ENCODE measurements around the gene ABI3BP.

GRCh38 chr3:100880845-100881244 is 112.4 kb downstream of the ABI3BP start:
- TF ChIP-seq, protein P1, sequence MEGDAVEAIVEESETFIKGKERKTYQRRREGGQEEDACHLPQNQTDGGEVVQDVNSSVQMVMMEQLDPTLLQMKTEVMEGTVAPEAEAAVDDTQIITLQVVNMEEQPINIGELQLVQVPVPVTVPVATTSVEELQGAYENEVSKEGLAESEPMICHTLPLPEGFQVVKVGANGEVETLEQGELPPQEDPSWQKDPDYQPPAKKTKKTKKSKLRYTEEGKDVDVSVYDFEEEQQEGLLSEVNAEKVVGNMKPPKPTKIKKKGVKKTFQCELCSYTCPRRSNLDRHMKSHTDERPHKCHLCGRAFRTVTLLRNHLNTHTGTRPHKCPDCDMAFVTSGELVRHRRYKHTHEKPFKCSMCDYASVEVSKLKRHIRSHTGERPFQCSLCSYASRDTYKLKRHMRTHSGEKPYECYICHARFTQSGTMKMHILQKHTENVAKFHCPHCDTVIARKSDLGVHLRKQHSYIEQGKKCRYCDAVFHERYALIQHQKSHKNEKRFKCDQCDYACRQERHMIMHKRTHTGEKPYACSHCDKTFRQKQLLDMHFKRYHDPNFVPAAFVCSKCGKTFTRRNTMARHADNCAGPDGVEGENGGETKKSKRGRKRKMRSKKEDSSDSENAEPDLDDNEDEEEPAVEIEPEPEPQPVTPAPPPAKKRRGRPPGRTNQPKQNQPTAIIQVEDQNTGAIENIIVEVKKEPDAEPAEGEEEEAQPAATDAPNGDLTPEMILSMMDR (conservative IDR thresholded peaks at IDR 0.05 in 1 of 2, IDR thresholded peaks at IDR 0.05 in 1 of 2; ENCODE audit: low read depth in 1 of 2, low read length in 2 of 2), result no peak
- TF ChIP-seq EZH2 (IDR thresholded peaks at IDR 0.05; ENCODE audit: low read length, missing control alignments), result no peak

All from fibroblast of lung (primary cell).